ENCODE results near the gene ADCY7. TPM values are rescaled to one million over a fixed set of nuclear protein-coding genes. Genes with fewer than 3 reads are reported as not detected.

ADCY7 gene
- total RNA-seq, result 10 to 100 TPM; 14.0 to 38.9 (median 21.4) TPM

- peak; percentile 53 for ATAC-seq (ENCODE audit: low FRiP score)
- DNase-seq (ENCODE audit: low spot score), result no peak
- no peak for TF ChIP-seq CTCF (IDR thresholded peaks at IDR 0.05)
These were observed at the start of gene ADCY7 for GRCh38 chr16:50266337-50267091. TSS of gene ADCY7 (plus strand) at chr16:50266551. CDS start at chr16:50288180, 21,629 bp downstream.

- TF ChIP-seq CTCF (IDR thresholded peaks at IDR 0.05), result no peak
- DNase-seq (ENCODE audit: low spot score) (no peak), ATAC-seq (ENCODE audit: low FRiP score) (no peak)
These were observed 46.9 kb upstream of the ADCY7 start for GRCh38 chr16:50219402-50219975.

- DNase-seq (ENCODE audit: low spot score), result no peak
- no peak for TF ChIP-seq CTCF (IDR thresholded peaks at IDR 0.05)
- ATAC-seq (ENCODE audit: low FRiP score), result no peak
These were observed 42.1 kb upstream of the ADCY7 start for GRCh38 chr16:50224286-50224685.

- DNase-seq (ENCODE audit: low spot score), result no peak
- TF ChIP-seq CTCF (IDR thresholded peaks at IDR 0.05), result no peak
- ATAC-seq (ENCODE audit: low FRiP score), result no peak
These were observed 39.2 kb upstream of the ADCY7 start for GRCh38 chr16:50227120-50227519.

GRCh38 chr16:50227665-50228064 lies 38.7 kb upstream of the ADCY7 start:
- DNase-seq (ENCODE audit: low spot score), result no peak
- no peak for TF ChIP-seq CTCF (IDR thresholded peaks at IDR 0.05)
- ATAC-seq (ENCODE audit: low FRiP score), result no peak

- no peak for TF ChIP-seq CTCF (IDR thresholded peaks at IDR 0.05)
These were observed 37.9 kb upstream of the ADCY7 start for GRCh38 chr16:50228364-50228868.

More at GRCh38 chr16:50228364-50228868, 37.9 kb upstream of the ADCY7 start:
- no peak for ATAC-seq (ENCODE audit: low FRiP score)
- DNase-seq (ENCODE audit: low spot score), result no peak

Data from omental fat pad (tissue), 4 donors.